ENCODE results near the gene GOLGA6L4.
"Not testable (repeated sequence)": the region's sequence is repeated elsewhere in the genome, so short reads cannot be mapped to it uniquely, and the experiment has no call there.

Gene GOLGA6L4

GRCh38 chr15:84235573-84235972 is at the start of gene GOLGA6L4:
GOLGA6L4 (plus strand) TSS chr15:84235773; CDS start chr15:84235835, 62 bp downstream.
- not testable (repeated sequence) for DNase-seq (ENCODE audit: low spot score)

GRCh38 chr15:84192982-84193381 is 42.6 kb upstream of the GOLGA6L4 start:
- DNase-seq (ENCODE audit: low spot score), result not testable (repeated sequence)

- DNase-seq (ENCODE audit: low spot score), result not testable (repeated sequence)
These were observed 40.0 kb upstream of the GOLGA6L4 start for GRCh38 chr15:84195603-84196002.

- DNase-seq (ENCODE audit: low spot score), result not testable (repeated sequence)
These were observed 38.9 kb upstream of the GOLGA6L4 start for GRCh38 chr15:84196530-84197188.

GRCh38 chr15:84199865-84200264 is 35.7 kb upstream of the GOLGA6L4 start:
- DNase-seq (ENCODE audit: low spot score), result not testable (repeated sequence)

- DNase-seq (ENCODE audit: low spot score), result not testable (repeated sequence)
These were observed 10.9 kb downstream of the GOLGA6L4 start for GRCh38 chr15:84246441-84246840.
